Upper lobe of left lung (tissue), 6 donors: Measurements from ENCODE around the gene EXOC3. TPM values are rescaled to one million over a fixed set of nuclear protein-coding genes. Genes with fewer than 3 reads are reported as not detected.

Experiments
- ATAC-seq, 2 donors: fragments of 200-7000 bp; cut with Tn5 transposase; one replicate each; pipeline ENCODE4 v1.9.1; 2022; ENCODE audit warnings: mild to moderate bottlenecking in 2 of 2, moderate library complexity in 2 of 2; ENCODE audit not compliant: low FRiP score in 2 of 2
- DNase-seq, 2 donors: peaks; one replicate each; pipeline ENCODE4 v3.0.0-alpha.2; 2019 to 2020
- H3K27ac ChIP-seq, 4 donors: fragments of 200-600 bp; sonication (generic); one replicate each; pipeline ENCODE4 v1.5.1; 2016 to 2019
- H3K27me3 ChIP-seq, 4 donors: fragments of 200-600 bp; sonication (generic); one replicate each; pipeline ENCODE4 v1.5.1; 2017 to 2019
- H3K36me3 ChIP-seq, 4 donors: fragments of 200-600 bp; sonication (generic); one replicate each; pipeline ENCODE4 v1.5.1; 2016 to 2019
- H3K4me1 ChIP-seq, 4 donors: fragments of 200-600 bp; sonication (generic); one replicate each; pipeline ENCODE4 v1.5.1; 2018 to 2019
- H3K4me3 ChIP-seq, 4 donors: fragments of 200-600 bp; sonication (generic); one replicate each; pipeline ENCODE4 v1.5.1; 2017 to 2019; ENCODE audit warnings: mild to moderate bottlenecking in 2 of 4, moderate library complexity in 1 of 4
- H3K9me3 ChIP-seq, 4 donors: fragments of 200-600 bp; sonication (generic); one replicate each; pipeline ENCODE4 v1.5.1; 2018 to 2019
- EP300 ChIP-seq, 4 donors: sonication (generic); formaldehyde crosslinking; IDR thresholded peaks; one replicate each; pipeline ENCODE4 v1.5.1; 2017; ENCODE audit warnings: antibody characterized with exemption in 4 of 4, control low read depth in 2 of 4
- POLR2A ChIP-seq, 4 donors: fragments of 450-650 bp; IDR thresholded peaks; one replicate each; pipeline ENCODE4 v1.5.1; 2016 to 2017; ENCODE audit warnings: antibody characterized with exemption in 4 of 4, mild to moderate bottlenecking in 2 of 4
- POLR2AphosphoS5 ChIP-seq, 2 donors: sonication (generic); formaldehyde crosslinking; IDR thresholded peaks; one replicate each; pipeline ENCODE4 v1.5.1; 2017; ENCODE audit warnings: antibody characterized with exemption in 2 of 2
- WGBS, 2 donors: methylation state at CpG; one replicate each; pipeline ENCODE4 v1.1.5; 2017 to 2018; 5-methylcytosine and 5-hydroxymethylcytosine counted together
- total RNA-seq, 6 donors: library from RNA; depleted of rRNA in 4 of 6; stranded (reverse); fragments of >200 nt in 4 of 6; gene quantifications; one replicate each; pipeline versions ENCODE4 v1.1.0 to v1.2.1, GENCODE V29; 2016 to 2021
- TF ChIP-seq, protein P1 (sequence below), 6 experiments: fragments of 450-650 bp in 4 of 6; fragments of 200-600 bp in 2 of 6; sonication (generic) in 2 of 6; IDR thresholded peaks; one replicate each; pipeline ENCODE4 v1.5.1; 2016 to 2019; ENCODE audit warnings: antibody characterized with exemption in 6 of 6
- donor health status: DM: no; HTN: no; CAD: no; lungs with moderate emphysema.
- donor health status: DM: no; HTN: yes; CAD: no; lungs with severe emphysema.

The EXOC3 gene
- total RNA-seq, 6 donors from 2014 or later, result 43.6 to 149 (median 64.5) TPM

DNA sequence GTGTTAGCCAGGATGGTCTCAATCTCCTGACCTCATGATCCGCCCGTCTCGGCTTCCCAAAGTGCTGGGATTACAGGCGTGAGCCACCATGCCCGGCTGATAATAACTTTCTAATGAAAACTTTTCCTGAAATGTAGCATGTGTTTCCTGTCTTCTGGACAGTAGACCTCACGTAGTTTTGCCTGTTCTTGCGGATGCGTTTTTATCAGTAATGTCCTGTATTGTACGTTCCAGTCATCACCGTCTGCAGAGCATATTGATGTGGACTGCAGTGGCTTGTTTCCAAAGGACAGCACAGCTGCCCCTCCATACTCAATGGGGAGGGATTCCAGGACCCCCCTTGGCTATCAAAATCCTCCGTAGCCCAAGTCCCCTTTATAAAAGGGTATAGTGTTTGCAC is 12.8 kb downstream of the EXOC3 start:
- Histone ChIP-seq H3K27me3 (no peaks in the 10 kb centered on the region), H3K4me3 (no peak overlapping the region), H3K27ac (no peak overlapping the region), H3K36me3 (peaks cover 27 to 100% (median 78%) of the 10 kb centered on the region in 4 donors), H3K9me3 (peaks cover 4 to 10% (median 8%) of the 10 kb centered on the region in 4 donors), H3K4me1 (peaks cover 0 to 4% (median 0%) of the 10 kb centered on the region in 4 donors)
- ATAC-seq (no peak), DNase-seq (peak in 1 of 2 donors; percentile 10)
- 93 to 94% methylated on average over 11 of the region's 11 CpGs for WGBS, 2 donors
- TF ChIP-seq EP300 (IDR thresholded peaks at IDR 0.05) (no peak), POLR2A (IDR thresholded peaks at IDR 0.05) (no peak), POLR2AphosphoS5 (IDR thresholded peaks at IDR 0.05) (no peak)
- TF ChIP-seq, protein P1, sequence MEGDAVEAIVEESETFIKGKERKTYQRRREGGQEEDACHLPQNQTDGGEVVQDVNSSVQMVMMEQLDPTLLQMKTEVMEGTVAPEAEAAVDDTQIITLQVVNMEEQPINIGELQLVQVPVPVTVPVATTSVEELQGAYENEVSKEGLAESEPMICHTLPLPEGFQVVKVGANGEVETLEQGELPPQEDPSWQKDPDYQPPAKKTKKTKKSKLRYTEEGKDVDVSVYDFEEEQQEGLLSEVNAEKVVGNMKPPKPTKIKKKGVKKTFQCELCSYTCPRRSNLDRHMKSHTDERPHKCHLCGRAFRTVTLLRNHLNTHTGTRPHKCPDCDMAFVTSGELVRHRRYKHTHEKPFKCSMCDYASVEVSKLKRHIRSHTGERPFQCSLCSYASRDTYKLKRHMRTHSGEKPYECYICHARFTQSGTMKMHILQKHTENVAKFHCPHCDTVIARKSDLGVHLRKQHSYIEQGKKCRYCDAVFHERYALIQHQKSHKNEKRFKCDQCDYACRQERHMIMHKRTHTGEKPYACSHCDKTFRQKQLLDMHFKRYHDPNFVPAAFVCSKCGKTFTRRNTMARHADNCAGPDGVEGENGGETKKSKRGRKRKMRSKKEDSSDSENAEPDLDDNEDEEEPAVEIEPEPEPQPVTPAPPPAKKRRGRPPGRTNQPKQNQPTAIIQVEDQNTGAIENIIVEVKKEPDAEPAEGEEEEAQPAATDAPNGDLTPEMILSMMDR (IDR thresholded peaks at IDR 0.05), result no peak

DNA sequence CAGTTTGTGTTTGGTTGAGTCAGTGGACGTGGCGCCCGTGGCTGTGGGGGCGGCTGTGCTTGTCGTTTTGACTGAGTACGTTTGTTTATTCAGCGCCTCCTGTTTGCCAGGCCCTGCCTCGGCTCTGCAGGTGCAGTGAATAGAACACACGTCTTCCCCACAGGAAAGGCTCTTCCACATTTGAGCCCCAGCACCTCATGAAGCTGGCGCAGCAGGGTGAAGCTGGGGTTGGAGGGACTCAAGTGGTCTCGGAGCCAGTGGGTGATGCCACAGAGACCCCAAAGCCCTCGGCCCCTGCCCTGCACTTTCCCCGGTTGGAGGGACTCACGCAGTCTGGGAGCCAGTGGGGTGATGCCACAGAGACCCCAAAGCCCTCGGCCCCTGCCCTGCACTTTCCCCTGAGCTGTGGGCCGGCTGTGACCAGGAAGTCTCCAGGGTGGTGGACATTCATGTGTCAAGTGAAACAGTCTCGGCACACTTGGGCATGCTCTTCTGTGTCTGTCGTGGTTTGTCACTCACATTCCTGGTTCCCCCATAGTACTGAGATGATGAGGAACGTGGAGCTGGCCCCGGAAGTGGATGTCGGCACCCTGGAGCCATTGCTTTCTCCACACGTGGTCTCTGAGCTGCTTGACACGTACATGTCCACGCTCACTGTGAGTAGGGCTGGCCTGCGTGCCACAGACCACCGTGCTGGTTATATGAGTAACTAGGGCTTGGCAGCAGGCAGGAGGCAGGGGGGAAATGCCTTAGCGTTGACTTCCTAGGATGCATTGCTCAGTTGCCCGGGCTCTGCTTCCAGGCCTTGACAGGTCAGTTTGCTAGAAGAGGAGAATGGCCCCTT is 13.6 kb downstream of the EXOC3 start:
- TF ChIP-seq, protein P1 (IDR thresholded peaks at IDR 0.05), result no peak
- TF ChIP-seq POLR2AphosphoS5 (IDR thresholded peaks at IDR 0.05), result no peak
- TF ChIP-seq POLR2A (IDR thresholded peaks at IDR 0.05), result no peak
- no peak for TF ChIP-seq EP300 (IDR thresholded peaks at IDR 0.05)
- H3K4me3 ChIP-seq, result no peak overlapping the region
- H3K36me3 ChIP-seq, result peaks cover 22 to 96% (median 79%) of the 10 kb centered on the region in 4 donors
- no peaks in the 10 kb centered on the region for H3K27me3 ChIP-seq
- H3K27ac ChIP-seq, result no peak overlapping the region
- peak; percentile 14 to 58 for DNase-seq
- no peak for ATAC-seq
- H3K9me3 ChIP-seq, result peaks cover 4 to 7% (median 7%) of the 10 kb centered on the region in 4 donors
- peaks cover 0 to 4% (median 0%) of the 10 kb centered on the region in 4 donors for H3K4me1 ChIP-seq
- WGBS, 2 donors, result 85 to 94% methylated on average over 16 to 28 of the region's 28 CpGs

- WGBS, 2 donors, result 85 to 95% methylated on average over 4 to 19 of the region's 19 CpGs
- ATAC-seq (no peak), DNase-seq (peak; percentile 18 to 41)
- Histone ChIP-seq H3K27ac (no peak overlapping the region), H3K36me3 (peaks cover 23 to 96% (median 84%) of the 10 kb centered on the region in 4 donors), H3K4me3 (no peak overlapping the region), H3K4me1 (peaks cover 0 to 4% (median 0%) of the 10 kb centered on the region in 4 donors), H3K27me3 (no peaks in the 10 kb centered on the region), H3K9me3 (no peaks in the 10 kb centered on the region)
- no peak for TF ChIP-seq POLR2AphosphoS5 (IDR thresholded peaks at IDR 0.05)
Observed at GRCh38 chr5:457195-457961, 14.4 kb downstream of the EXOC3 start.

- ATAC-seq, result peak in 1 of 2 donors; percentile 33
- TF ChIP-seq, protein P1 (IDR thresholded peaks at IDR 0.05), result no peak
- TF ChIP-seq EP300 (IDR thresholded peaks at IDR 0.05) (no peak), POLR2AphosphoS5 (IDR thresholded peaks at IDR 0.05) (no peak), POLR2A (IDR thresholded peaks at IDR 0.05) (no peak)
- Histone ChIP-seq H3K4me1 (no peaks in the 10 kb centered on the region), H3K27ac (peak overlapping the region in 1 of 4 donors; percentile 18), H3K4me3 (no peak overlapping the region), H3K9me3 (no peaks in the 10 kb centered on the region), H3K27me3 (no peaks in the 10 kb centered on the region), H3K36me3 (peaks cover 21 to 96% (median 80%) of the 10 kb centered on the region in 4 donors)
- 81 to 83% methylated on average over 17 of the region's 17 CpGs for WGBS, 2 donors
- DNase-seq, result peak; percentile 22 to 48
Observed at GRCh38 chr5:458547-459353, 15.8 kb downstream of the EXOC3 start.
